Glomerular visceral epithelial cell (primary cell): ENCODE results near the gene PSRC1.
"Not testable (repeated sequence)": the region's sequence is repeated elsewhere in the genome, so short reads cannot be mapped to it uniquely, and the experiment has no call there.

Experiments
- DNase-seq: peaks from one replicate; pipeline ENCODE4 v3.0.0-alpha.2; 2016; ENCODE audit errors: extremely low spot score

The PSRC1 gene

DNA sequence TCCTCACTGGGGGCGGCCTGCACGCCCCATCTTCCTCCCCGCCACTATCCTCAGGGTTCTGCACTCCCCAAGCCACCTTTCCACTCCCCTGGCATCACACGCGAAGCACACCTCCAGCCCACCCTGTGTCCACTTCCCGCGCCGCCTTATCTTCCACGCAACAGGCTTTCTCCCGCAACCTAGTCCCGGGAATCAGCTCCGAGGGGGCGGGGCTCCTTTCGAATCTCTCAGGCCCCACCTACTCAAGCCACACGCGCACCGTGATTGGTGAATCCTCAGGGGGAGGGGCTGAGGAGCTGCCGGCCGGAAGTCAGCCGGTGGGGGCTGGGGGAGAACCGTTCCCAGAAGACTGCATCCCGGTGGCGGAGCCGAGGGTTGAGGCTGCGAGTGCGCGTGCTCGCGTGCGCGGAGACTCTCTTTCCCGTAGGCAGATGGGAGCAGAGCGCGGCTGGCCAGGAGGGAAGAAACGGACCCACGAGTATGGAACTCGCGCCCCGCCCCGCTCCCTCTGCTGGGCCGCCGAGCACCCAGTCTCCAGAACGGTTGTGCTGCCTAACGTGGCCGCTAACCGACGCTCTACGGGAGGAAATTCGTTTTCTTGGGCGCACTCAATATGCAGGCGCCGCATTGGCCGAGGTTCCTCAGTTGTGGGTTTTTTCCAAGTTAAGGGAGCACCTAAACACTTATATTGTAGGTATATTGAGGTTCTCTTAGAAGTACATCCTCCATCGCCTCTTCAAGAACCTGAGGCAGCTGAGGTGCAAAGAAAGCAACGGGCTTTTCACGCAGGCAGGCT lies at the start of gene PSRC1:
PSRC1 (minus strand) TSS at position 194 of the 796 bp plus-strand sequence.
- peak; percentile 95 for DNase-seq

DNA sequence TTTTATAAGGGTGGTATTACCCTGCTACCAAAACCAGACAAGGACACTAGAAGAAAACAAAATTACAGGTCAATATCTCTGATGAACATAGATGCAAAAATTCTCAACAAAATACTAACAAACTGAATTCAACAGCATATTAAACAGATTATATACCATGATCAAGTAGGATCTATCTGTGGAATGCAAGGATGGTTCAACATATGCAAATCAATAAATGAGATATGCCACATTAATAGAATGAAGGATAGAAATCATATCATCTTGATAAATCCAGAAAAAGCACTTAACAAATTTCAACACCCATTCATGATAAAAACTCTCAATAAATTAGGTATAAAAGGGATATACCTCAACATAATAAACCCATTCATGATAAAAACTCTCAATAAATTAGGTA lies 48.2 kb upstream of the PSRC1 start:
- DNase-seq = no peak

DNA sequence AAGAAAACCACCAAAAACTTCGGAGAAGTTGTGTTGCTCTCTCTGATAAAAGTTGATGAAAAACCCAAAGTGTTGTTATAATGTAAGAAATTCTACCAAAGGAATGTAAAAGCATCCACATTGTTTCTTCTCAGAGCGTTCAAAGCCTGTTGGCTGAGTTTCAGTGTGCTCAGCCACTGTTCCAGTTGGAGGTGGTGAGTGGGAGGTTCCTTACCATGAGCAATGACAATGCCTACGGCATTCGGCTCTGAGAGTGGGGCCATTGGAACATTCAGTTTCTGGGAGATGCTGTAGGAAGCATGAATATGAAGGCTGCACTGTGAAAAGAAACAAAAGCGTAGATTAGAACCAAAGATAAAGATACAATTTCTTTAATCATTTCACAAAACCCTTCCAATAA lies 44.3 kb upstream of the PSRC1 start:
- DNase-seq = no peak

DNA sequence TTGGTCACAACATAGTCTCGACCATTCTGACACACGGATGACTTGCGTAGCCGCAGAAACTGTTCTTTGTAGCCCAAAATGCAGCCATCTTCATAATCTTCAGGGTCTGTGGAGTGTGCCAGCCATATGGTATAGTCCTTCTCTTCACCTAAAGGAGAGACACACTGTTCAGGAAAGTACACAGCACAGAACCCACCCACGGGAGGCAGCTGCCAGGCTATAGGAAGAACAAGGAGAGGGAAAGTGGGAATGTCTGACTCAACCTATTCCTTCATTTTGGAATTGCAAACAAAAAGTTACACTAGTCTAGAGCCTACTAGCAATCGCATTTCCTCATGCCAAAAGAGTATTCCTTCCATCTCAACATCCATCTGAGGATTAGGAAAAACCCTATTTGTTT lies 40.0 kb upstream of the PSRC1 start:
- DNase-seq = no peak

DNA sequence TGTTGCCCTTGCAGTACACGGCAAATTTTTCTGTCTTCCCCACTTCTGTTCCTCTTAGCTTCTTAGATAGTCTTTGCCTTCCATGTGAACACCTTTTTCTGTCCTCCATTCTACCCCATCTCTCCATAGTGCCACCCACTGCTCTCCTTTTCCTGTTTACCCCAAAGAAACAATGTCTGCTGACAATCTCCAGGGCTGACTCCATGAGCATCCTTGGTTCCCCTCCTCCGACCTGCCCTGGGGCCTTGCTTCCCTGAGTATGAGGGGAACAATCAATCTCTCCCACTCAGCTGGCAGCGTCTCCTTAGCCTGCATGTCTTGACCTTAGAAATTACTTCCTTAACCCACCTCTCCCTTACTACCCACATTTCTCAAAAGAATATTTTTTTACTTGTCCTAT lies 36.2 kb upstream of the PSRC1 start:
- DNase-seq = no peak

DNA sequence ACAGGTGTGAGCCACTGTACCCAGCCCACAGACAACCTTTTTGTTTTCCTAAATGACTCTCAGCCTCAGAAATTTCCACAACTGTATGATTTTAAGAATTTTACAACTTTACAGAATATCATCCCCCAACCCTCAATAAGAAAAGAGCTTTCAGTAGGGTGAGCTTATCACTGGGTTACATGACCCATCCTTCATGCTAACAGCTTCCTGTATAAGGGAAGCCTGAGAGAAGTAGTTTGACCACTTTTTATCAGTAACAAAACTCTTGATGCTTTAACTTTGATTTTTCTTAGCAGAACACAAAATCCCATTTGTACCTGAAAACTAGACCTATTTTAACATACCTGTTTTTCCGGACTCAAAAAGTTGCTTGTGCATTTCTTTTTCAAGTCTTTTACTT lies 33.6 kb upstream of the PSRC1 start:
- DNase-seq = no peak

DNA sequence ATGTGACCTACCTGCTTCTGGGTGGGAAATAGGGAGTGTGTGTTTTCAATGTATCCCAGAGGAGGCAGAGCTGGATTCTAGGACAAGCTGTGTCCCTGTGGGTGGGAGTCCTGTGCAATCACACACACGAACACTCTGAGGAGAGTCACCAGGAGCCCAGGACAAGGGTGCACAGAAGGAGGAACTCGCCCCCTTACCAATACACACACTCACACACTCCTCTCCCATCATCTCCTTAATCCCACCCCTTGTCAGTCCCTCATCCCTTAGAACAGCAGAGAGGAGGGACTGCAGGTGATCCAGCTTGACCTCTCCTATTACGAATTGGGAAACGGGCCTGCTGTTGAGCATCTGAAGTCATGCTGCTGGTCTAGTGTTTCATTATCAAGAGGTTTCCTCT lies 32.3 kb upstream of the PSRC1 start:
- no peak for DNase-seq

DNA sequence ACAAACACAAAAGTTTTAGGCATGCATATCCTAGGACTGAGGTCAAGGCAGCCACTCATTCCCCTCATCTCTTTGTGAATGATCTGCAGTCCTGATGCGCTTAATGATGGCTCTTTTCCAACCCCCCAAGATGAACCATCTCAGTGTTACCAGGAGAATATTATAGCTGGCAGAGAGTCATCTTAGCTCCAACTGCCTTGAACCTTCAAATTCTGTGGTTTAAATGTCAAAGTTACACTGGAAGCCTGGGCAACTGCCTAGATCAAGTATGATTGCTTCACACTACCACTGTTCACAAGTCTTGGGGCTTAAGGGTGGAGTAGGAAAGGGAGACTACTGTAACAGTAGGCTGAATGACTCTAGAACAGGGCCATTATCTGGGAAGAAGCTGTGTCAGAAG lies 31.9 kb upstream of the PSRC1 start:
- no peak for DNase-seq

DNA sequence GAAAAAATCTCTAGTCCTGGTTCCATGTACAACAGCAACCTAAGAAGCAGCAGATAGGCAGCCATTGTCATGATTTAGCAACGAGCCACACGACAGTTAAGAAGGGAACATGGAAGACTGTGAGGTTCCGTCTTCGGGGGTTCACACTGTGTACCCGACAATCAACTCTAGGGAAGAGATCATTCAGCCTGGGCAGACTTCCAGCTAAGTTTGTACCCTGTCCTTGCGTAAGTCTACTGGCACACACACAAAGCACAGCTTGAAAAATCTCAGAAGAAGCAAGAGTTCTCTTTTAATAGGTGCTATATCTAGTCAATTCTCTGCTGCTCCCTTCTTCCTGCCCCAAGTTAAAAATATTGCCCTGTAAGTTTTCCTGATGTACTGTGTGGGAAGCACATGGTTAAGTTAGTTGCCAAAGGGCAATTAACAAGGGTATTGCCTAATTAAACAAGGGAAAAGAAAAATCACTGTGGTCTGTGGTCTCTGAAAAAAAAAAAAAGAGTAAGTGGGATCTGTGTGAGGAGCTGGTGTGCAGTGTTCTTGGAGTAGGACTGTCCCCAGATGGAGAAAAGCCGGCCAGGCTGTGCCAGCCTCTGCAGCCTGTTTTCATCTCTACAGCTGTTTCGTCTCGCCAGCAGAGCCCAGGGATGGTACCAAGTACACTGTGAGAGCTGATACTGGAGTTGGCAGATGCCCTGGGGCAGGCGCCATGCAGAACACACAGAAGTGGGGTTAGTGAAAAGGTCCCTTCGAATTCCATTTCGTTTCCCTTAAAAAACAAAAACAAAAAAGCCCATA lies 30.2 kb upstream of the PSRC1 start:
- no peak for DNase-seq

DNA sequence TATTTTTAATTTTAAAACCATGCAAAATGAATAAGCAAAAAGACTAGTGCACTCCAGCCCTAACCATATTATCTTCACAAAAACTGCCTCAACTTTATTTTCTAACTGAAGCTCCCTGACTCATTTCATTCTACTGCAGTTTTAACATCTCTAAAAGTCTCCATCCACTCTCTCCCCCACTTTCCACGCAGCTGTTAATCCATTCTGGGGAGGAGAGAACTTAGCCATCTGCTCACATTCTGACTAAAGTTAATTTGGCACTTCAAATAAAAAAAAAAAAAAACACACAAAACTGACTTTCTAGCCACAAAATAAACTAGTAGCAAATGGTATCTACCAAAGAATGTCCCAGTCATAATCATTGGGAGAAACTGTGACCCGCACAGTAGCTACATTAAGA lies 29.3 kb upstream of the PSRC1 start:
- no peak for DNase-seq

DNA sequence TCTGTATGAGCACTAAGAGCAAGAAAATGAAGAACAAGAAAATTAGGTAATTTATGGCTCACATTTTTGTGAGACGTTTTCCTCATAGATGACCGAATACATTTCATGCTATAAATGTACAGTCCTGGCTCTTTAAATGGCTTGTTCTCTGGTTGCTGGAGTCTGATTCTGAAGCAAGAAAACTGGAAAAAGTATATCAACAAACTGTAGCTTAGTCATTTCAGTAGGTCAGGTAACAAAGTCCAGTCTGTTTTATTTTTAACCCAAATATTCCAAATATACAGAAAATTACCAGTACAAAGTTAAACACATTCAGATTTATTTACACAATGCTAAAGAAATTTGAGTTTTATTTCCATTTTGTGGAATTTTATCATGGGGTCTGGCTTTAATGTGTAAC lies 26.4 kb upstream of the PSRC1 start:
- no peak for DNase-seq

DNA sequence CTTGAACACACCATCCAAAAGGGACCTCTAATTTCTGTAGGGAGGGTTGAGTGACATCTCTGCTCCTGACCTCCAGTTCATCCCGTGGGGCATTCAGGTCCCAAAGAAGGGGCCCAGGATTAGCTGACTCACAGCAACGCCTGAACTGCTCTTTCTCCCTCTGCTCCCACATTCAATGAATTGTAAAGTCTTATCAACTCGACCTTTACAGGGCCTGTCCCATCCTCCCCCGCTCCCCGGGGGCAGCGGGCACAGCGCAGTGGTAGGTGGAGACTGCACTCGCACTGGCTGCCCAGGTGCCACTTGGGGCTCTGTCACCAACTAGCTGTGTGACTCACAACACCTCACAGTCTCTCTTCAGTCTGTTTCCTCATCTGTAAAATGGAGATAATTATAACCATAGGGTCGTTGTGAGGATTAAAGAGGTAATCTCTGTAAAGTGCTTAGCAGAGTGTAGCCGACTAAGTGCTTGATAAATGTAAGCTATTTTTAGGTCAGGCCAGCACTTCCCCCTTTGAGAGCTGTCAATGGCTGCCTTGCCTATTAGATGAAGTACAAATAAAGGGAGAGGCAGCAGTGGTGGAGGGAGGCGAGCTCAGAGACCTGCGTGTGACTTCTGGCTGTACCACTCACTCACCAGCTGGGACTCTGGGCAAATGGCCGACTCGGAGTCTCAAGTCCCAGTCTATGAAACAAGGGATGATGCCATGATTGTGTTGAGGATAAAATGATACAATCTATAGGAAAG lies 24.5 kb upstream of the PSRC1 start:
- DNase-seq = no peak

DNA sequence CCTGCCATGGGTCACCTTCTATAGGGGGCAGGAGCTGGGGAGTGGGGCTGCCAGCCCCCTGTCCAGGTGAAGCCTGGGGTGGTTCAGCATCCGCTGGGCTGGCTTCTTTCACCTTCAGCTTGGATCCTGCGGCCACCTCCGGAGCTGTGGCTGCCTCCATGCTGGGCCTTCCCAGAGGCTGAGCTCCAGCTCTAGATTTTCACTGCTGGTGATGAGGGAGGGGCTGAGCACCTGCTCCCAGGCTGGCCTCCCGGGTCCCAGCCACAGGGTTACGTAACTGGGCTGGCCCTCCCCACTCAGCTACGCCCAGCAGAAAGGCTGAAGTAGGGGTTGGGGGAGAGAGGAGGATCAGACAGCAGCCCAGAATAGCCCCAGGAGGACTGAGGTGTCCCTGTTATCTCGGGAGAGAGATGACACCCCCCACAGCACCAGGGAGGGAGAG lies 23.9 kb upstream of the PSRC1 start, which contains the start of gene MYBPHL:
MYBPHL (minus strand) TSS at position 180 of the 442 bp plus-strand sequence; CDS start at position 160, 20 bp downstream.
- no peak for DNase-seq

DNA sequence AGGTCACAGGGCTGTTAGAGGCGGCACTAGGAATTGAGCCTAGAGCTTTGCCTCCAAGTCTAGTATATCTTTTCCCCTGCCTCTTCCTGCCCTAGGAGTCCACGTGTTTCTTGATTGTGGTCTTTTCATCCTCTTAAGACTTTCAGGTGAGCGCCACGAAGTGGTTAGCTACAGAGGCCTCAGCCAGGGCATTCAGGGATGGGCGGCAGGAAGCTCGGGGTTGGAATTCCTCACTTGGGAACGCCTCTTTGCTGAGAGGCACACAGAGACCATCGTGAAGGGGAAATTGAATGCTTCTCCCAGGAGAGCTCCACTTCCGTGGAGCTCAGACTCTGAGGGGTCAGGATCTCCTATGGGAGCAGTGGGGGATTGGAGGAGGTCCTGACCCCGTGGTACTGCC lies 23.0 kb upstream of the PSRC1 start:
- not testable (repeated sequence) for DNase-seq

DNA sequence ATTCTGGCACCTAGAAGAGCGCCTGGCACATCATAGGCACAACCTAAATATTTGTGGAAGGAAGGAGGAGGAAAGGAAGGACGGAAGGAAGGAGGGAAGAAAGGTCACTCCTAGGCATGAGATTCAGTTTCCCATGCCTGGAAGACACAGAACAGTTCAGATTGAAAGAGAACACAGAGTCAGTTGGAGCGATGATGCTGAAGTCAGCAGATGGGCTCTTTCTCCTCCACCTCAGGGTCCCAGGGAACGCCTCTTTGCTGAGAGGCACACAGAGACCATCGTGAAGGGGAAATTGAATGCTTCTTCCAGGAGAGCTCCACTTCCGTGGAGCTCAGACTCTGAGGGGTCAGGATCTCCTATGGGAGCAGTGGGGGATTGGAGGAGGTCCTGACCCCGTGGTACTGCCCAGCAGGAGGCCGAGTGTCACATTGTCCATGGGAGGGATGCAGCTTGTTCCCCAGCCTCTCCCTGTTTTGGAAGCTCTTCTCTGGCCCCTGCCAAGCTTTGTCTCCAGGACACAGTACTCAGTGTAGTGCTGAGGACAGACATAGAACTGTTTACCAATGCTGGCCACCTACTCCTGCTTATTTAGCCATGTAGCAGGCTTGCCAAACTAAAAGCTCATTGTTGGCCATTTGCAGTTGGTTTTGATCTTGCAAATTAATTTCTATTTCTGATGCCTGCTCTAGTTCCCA lies 21.4 kb upstream of the PSRC1 start:
- DNase-seq = no peak

DNA sequence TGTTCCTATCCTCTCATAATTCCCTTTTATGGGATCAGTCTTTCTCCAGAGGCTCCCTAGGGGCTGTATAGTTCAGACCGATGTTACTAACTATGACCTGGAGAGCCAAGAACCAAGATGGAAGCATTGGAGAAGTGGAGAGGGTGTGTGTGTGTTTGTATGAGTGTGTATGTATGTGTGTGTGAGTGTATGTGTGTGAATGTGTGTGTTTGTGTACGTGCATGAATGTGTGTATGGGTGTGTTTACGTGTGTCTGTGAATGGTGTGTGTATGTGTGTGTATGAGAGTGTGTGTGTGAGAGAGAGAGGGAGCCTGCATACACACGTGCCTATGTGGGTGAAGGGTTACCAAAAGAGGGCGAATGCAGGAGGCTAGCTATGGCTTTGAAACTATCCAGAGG lies 18.9 kb upstream of the PSRC1 start:
- DNase-seq = no peak

DNA sequence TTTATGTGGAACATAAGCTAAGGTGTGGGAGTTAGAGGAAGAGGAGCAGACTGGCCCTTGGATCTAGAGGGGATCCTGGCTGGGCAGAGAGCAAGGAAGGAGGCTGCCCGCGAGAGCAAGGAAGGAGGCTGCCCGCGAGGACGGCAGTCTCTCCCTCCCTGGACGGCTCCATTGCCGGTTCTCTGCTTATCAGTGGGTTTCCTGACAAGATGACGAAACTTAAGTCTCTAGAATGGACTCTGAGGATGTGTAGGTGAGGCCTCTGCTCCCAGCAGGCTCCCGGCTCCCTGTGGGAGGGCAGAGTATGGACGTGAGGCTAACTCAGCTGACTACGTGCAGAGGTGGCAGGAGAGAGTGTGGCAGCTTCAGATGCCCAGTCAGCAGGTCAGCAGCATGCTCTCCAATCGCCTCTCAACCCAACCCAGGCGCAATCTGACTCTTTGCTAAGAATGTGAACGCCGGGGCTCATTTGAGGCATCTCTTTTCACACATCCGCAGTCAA lies 17.8 kb upstream of the PSRC1 start:
- no peak for DNase-seq

DNA sequence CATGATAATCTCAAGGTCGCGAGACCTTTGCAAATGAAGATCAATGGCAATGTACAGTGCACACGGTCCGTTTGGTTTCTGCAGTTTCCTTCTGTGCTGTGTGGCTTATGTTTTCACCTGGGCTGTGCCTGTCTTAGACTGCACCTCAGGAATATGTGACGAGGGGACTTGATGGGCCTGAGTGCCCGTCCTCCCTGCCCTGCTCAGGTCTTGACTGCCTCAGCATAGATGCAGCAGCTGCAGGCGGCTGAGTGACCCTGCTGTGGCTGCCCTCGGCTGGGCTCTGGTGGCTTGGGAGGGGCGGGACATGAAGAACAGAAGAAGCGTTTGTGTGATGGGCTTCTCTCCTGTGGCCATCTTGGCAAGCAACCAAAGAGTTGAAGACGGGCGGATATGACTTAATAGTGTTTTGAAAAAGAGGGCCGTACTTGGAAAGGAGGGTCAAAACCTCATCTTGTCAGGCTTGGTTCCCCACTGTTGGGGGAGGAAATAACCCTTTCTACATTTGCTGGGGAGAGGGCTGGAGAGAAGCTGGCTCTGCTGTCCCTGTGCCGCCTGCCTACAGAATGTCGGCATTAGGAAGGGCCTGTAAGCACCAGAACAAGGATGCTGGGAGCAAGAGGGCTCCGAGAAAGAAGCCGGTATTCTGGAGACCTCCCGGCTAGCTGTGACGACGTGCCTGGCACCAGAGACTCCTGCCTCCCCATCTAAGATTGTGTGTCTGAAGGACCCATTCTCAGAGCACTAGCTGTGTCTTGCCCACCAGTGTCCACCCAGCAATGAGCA lies 16.8 kb upstream of the PSRC1 start:
- no peak for DNase-seq

DNA sequence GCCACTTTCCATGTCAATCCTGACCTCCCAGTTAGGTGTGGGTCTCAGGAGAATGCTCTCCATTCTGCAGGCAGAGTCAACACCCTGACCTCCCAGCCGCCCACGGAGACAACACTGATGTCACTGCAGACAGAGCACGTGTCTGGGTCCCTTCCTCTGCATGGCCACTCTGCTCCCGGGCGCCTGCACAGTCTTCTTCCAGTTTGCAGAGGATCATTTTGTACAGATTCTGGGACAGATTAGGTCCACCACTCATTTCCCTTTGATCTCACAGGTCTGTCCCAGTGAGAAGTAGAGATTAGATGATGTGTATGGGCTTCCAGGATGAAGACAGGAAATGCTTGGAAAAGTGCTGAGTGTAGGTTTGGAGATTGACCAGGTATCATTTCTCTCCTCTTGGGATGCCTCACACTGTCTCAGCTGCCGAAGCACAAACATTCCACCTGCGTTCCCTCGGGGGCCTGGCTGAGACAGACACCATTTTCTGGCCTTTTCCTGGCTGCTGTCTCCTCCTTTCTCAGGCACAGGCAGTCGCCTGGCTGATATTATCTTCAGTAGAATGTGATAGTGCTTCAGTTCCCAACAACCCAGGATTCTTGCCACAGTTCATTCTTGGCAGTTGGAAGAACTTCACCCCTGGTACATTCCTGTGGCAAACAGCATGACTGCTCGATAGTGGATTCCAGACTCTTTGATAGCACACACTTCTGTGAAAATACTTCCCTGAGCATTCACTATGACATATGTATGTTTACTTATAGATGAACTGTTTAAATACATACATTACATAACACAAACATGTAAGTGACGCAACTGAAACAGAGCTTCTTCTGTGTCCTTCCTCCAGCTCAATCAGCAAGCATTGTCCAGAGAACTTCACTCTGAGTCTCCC lies 16.0 kb upstream of the PSRC1 start:
- DNase-seq = peak; percentile 68

DNA sequence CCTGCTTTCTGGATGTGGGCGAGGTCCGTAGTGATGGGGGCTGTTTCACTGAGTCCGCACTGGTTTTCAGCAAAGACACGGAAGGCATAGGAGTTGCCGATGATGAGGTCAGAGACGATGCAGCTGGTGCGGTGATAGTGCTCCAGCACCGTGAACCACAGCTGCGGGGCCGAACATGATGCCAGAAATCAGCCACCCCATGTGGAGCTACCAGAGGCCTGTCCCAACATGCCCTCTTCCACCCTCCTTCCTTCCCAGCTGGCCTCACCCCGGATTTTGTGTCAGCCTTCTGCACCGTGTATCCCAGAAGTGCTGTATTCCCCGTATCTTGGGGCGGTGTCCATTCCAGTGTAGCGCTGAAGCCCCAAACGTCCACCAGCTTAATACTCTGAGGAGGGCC lies 13.8 kb upstream of the PSRC1 start:
- DNase-seq = no peak
